Measurements from ENCODE around the gene PARP12. TPM values are rescaled to one million over a fixed set of nuclear protein-coding genes. Genes with fewer than 3 reads are reported as not detected.

Gene PARP12
- total RNA-seq, 1 donor from 2014 or later: 58.1 TPM

- H3K4me1 Mint-ChIP-seq (ENCODE audit: low read depth, unreplicated experiment): no peaks in the 10 kb centered on the region
- Histone ChIP-seq H3K79me2 (ENCODE audit: insufficient read depth, low read length) (no peaks in the 10 kb centered on the region), H3K27me3 (ENCODE audit: insufficient read depth, low read length) (no peaks in the 10 kb centered on the region), H4K20me1 (ENCODE audit: insufficient read depth, low read length) (no peaks in the 10 kb centered on the region), H3K9me3 (ENCODE audit: insufficient read depth, low read depth, low read length) (no peaks in the 10 kb centered on the region), H3K9ac (ENCODE audit: low read length) (no peak overlapping the region), H2AFZ (ENCODE audit: low read depth, low read length) (no peak overlapping the region), H3K27ac (ENCODE audit: low read depth, low read length) (no peak overlapping the region), H3K4me3 (ENCODE audit: insufficient read depth, low read depth, low read length) (no peak overlapping the region), H3K36me3 (ENCODE audit: insufficient read depth, low read length) (no peaks in the 10 kb centered on the region), H3K4me1 (ENCODE audit: insufficient read depth, low read length) (no peaks in the 10 kb centered on the region), H3K4me2 (ENCODE audit: low read length) (no peak overlapping the region)
- no peak overlapping the region for H3K27ac Mint-ChIP-seq (ENCODE audit: unreplicated experiment)
- DNase-seq (ENCODE audit: low read depth): no peak
- H3K9me3 Mint-ChIP-seq (ENCODE audit: unreplicated experiment): no peaks in the 10 kb centered on the region
- H3K4me3 Mint-ChIP-seq (ENCODE audit: unreplicated experiment): no peak overlapping the region
- H3K36me3 Mint-ChIP-seq (ENCODE audit: low read depth, unreplicated experiment): no peaks in the 10 kb centered on the region
- TF ChIP-seq CTCF (IDR thresholded peaks at IDR 0.05; ENCODE audit: insufficient read depth, low read depth, low read length) (no peak), EZH2 (IDR thresholded peaks at IDR 0.05; ENCODE audit: insufficient read depth, low read length) (no peak)
- no peak for FAIRE-seq
- H3K27me3 Mint-ChIP-seq (ENCODE audit: low read depth, unreplicated experiment): peaks cover 4% of the 10 kb centered on the region
Measured at GRCh38 chr7:140000666-140001268, 62.0 kb downstream of the PARP12 start.

- Mint-ChIP-seq H3K9me3 (ENCODE audit: unreplicated experiment) (no peaks in the 10 kb centered on the region), H3K27ac (ENCODE audit: unreplicated experiment) (no peak overlapping the region), H3K4me3 (ENCODE audit: unreplicated experiment) (no peak overlapping the region), H3K4me1 (ENCODE audit: low read depth, unreplicated experiment) (no peaks in the 10 kb centered on the region), H3K27me3 (ENCODE audit: low read depth, unreplicated experiment) (peaks cover 4% of the 10 kb centered on the region), H3K36me3 (ENCODE audit: low read depth, unreplicated experiment) (no peaks in the 10 kb centered on the region)
- Histone ChIP-seq H2AFZ (ENCODE audit: low read depth, low read length) (no peak overlapping the region), H3K9me3 (ENCODE audit: insufficient read depth, low read depth, low read length) (no peaks in the 10 kb centered on the region), H3K27ac (ENCODE audit: low read depth, low read length) (no peak overlapping the region), H3K27me3 (ENCODE audit: insufficient read depth, low read length) (no peaks in the 10 kb centered on the region), H4K20me1 (ENCODE audit: insufficient read depth, low read length) (no peaks in the 10 kb centered on the region), H3K4me2 (ENCODE audit: low read length) (no peak overlapping the region), H3K36me3 (ENCODE audit: insufficient read depth, low read length) (no peaks in the 10 kb centered on the region), H3K4me1 (ENCODE audit: insufficient read depth, low read length) (no peaks in the 10 kb centered on the region), H3K9ac (ENCODE audit: low read length) (no peak overlapping the region), H3K79me2 (ENCODE audit: insufficient read depth, low read length) (no peaks in the 10 kb centered on the region), H3K4me3 (ENCODE audit: insufficient read depth, low read depth, low read length) (no peak overlapping the region)
- TF ChIP-seq EZH2 (IDR thresholded peaks at IDR 0.05; ENCODE audit: insufficient read depth, low read length) (no peak), CTCF (IDR thresholded peaks at IDR 0.05; ENCODE audit: insufficient read depth, low read depth, low read length) (no peak)
- FAIRE-seq (no peak), DNase-seq (ENCODE audit: low read depth) (no peak)
Measured at GRCh38 chr7:139999516-139999915, 63.2 kb downstream of the PARP12 start.

- no peaks in the 10 kb centered on the region for H3K9me3 Mint-ChIP-seq (ENCODE audit: unreplicated experiment)
- Histone ChIP-seq H3K27me3 (ENCODE audit: insufficient read depth, low read length) (no peaks in the 10 kb centered on the region), H3K4me3 (ENCODE audit: insufficient read depth, low read depth, low read length) (no peak overlapping the region), H2AFZ (ENCODE audit: low read depth, low read length) (no peak overlapping the region), H3K4me2 (ENCODE audit: low read length) (no peak overlapping the region), H3K27ac (ENCODE audit: low read depth, low read length) (no peak overlapping the region), H4K20me1 (ENCODE audit: insufficient read depth, low read length) (no peaks in the 10 kb centered on the region), H3K36me3 (ENCODE audit: insufficient read depth, low read length) (no peaks in the 10 kb centered on the region), H3K9me3 (ENCODE audit: insufficient read depth, low read depth, low read length) (no peaks in the 10 kb centered on the region), H3K79me2 (ENCODE audit: insufficient read depth, low read length) (no peaks in the 10 kb centered on the region), H3K4me1 (ENCODE audit: insufficient read depth, low read length) (no peaks in the 10 kb centered on the region), H3K9ac (ENCODE audit: low read length) (no peak overlapping the region)
- no peak overlapping the region for H3K4me3 Mint-ChIP-seq (ENCODE audit: unreplicated experiment)
- DNase-seq (ENCODE audit: low read depth) (no peak), FAIRE-seq (no peak)
- TF ChIP-seq EZH2 (IDR thresholded peaks at IDR 0.05; ENCODE audit: insufficient read depth, low read length) (no peak), CTCF (IDR thresholded peaks at IDR 0.05; ENCODE audit: insufficient read depth, low read depth, low read length) (no peak)
- no peaks in the 10 kb centered on the region for H3K4me1 Mint-ChIP-seq (ENCODE audit: low read depth, unreplicated experiment)
- H3K27ac Mint-ChIP-seq (ENCODE audit: unreplicated experiment): no peak overlapping the region
- H3K27me3 Mint-ChIP-seq (ENCODE audit: low read depth, unreplicated experiment): peaks cover 8% of the 10 kb centered on the region
- H3K36me3 Mint-ChIP-seq (ENCODE audit: low read depth, unreplicated experiment): no peaks in the 10 kb centered on the region
Measured at GRCh38 chr7:139998572-139998971, 64.2 kb downstream of the PARP12 start.
